Fibroblast of lung (primary cell): ENCODE results near the gene SCIN. TPM values are rescaled to one million over a fixed set of nuclear protein-coding genes. Genes with fewer than 3 reads are reported as not detected.

Source experiments
- DNase-seq, 2 donors: peaks; one replicate each; pipeline versions ENCODE4 v3.0.0 to v3.0.0-alpha.2; 2010; ENCODE audit warnings: low read depth in 2 of 2
- H2AFZ ChIP-seq: 2 replicates; pipeline ENCODE4 v1.5.1; 2012; ENCODE audit warnings: low read length, control low read depth, inconsistent platforms
- H3K27ac ChIP-seq: 2 replicates; pipeline ENCODE4 v1.5.1; 2011; ENCODE audit warnings: low read length, control low read depth; ENCODE audit not compliant: insufficient read depth
- H3K27me3 ChIP-seq: 2 replicates; pipeline ENCODE4 v1.5.1; 2011; ENCODE audit warnings: mild to moderate bottlenecking, low read length; ENCODE audit not compliant: control insufficient read depth, insufficient read depth
- H3K36me3 ChIP-seq: 2 replicates; pipeline ENCODE4 v1.5.1; 2011; ENCODE audit warnings: low read length; ENCODE audit not compliant: control insufficient read depth, insufficient read depth
- H3K4me1 ChIP-seq: 2 replicates; pipeline ENCODE4 v1.5.1; 2011; ENCODE audit warnings: low read length; ENCODE audit not compliant: control insufficient read depth, insufficient read depth; ENCODE audit errors: extremely low read depth
- H3K4me2 ChIP-seq: 2 replicates; pipeline ENCODE4 v1.5.1; 2011; ENCODE audit warnings: low read length, control low read depth; ENCODE audit not compliant: insufficient read depth; ENCODE audit errors: extremely low read depth
- H3K4me3 ChIP-seq, 4 experiments: fragments of 200-600 bp in 1 of 4; sonication (generic) in 1 of 4; replicated peaks in 1 of 4; 2 replicates each; pipeline ENCODE4 v1.5.1; 2011 to 2016; ENCODE audit warnings: low read length in 4 of 4, low read depth in 3 of 4, mild to moderate bottlenecking in 3 of 4, control low read depth in 2 of 4, inconsistent platforms in 1 of 4, mixed read lengths in 1 of 4; ENCODE audit not compliant: insufficient read depth in 1 of 4; ENCODE audit errors: control extremely low read depth in 1 of 4
- H3K79me2 ChIP-seq: 2 replicates; pipeline ENCODE4 v1.5.1; 2012; ENCODE audit warnings: mild to moderate bottlenecking, low read length, inconsistent platforms; ENCODE audit not compliant: control insufficient read depth, insufficient read depth
- H3K9ac ChIP-seq: 2 replicates; pipeline ENCODE4 v1.5.1; 2011; ENCODE audit warnings: mild to moderate bottlenecking, low read length, control low read depth; ENCODE audit not compliant: insufficient read depth
- H3K9me3 ChIP-seq: 2 replicates; pipeline ENCODE4 v1.5.1; 2012; ENCODE audit warnings: low read depth, low read length; ENCODE audit not compliant: control insufficient read depth, insufficient read depth
- H4K20me1 ChIP-seq: 2 replicates; pipeline ENCODE4 v1.5.1; 2011; ENCODE audit warnings: low read length; ENCODE audit not compliant: control insufficient read depth, insufficient read depth; ENCODE audit errors: extremely low read depth
- EZH2 ChIP-seq: IDR thresholded peaks from 2 replicates; pipeline ENCODE4 v1.5.1; 2012; ENCODE audit warnings: low read length, control low read depth, mild to moderate bottlenecking; ENCODE audit errors: missing control alignments
- polyA plus RNA-seq, 2 donors: library from polyadenylated mRNA; depleted of rRNA in 1 of 2; stranded (reverse) in 1 of 2; unstranded in 1 of 2; fragments of >200 nt; gene quantifications; 2 replicates each; pipeline ENCODE4 v1.2.1, GENCODE V29; 2011 to 2012; ENCODE audit warnings: missing spikeins in 1 of 2
- total RNA-seq: library from RNA; depleted of rRNA; stranded (reverse); fragments of >200 nt; gene quantifications from 2 replicates; pipeline ENCODE4 v1.2.1, GENCODE V29; 2014
- TF ChIP-seq, protein P1 (sequence below), 2 donors: IDR thresholded peaks in 1 of 2; conservative IDR thresholded peaks in 1 of 2; 1 replicate in 1 of 2; 2 replicates in 1 of 2; pipeline ENCODE4 v1.5.1; 2011 to 2012; ENCODE audit warnings: low read length in 2 of 2, control low read depth in 1 of 2, inconsistent platforms in 1 of 2, low read depth in 1 of 2, mild to moderate bottlenecking in 1 of 2

Gene SCIN
- total and polyA plus RNA-seq, 2 donors (not counting 1 experiment from before 2014, with no cell fraction given): 0.08 to 0.17 TPM

DNA sequence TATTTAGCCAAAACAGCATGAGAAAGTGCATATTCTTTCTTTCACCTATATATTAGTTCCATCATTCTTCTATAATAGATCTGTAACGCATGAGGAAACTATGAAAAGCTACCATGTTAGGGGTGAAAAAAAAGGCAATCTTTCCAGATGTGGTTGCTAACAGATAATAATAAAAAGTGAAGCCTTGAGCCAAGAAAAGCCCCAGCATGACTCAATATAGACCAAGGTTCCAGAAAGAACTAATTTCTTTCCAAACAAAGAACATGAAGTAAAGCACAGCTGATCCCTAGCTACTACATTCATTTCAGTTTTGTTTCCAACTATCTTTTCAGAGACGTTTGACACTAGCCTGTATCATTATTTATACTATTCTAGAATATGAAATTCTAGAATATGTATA lies 133.4 kb downstream of the SCIN start:
- Histone ChIP-seq H2AFZ (no peak overlapping the region), H3K4me1 (peaks cover 4% of the 10 kb centered on the region), H3K27ac (no peak overlapping the region), H4K20me1 (no peaks in the 10 kb centered on the region), H3K9ac (no peak overlapping the region), H3K4me2 (no peak overlapping the region), H3K4me3 (no peak overlapping the region), H3K36me3 (no peaks in the 10 kb centered on the region), H3K27me3 (no peaks in the 10 kb centered on the region), H3K9me3 (no peaks in the 10 kb centered on the region), H3K79me2 (no peaks in the 10 kb centered on the region)
- DNase-seq: peak; percentile 48 to 69
- TF ChIP-seq, protein P1, sequence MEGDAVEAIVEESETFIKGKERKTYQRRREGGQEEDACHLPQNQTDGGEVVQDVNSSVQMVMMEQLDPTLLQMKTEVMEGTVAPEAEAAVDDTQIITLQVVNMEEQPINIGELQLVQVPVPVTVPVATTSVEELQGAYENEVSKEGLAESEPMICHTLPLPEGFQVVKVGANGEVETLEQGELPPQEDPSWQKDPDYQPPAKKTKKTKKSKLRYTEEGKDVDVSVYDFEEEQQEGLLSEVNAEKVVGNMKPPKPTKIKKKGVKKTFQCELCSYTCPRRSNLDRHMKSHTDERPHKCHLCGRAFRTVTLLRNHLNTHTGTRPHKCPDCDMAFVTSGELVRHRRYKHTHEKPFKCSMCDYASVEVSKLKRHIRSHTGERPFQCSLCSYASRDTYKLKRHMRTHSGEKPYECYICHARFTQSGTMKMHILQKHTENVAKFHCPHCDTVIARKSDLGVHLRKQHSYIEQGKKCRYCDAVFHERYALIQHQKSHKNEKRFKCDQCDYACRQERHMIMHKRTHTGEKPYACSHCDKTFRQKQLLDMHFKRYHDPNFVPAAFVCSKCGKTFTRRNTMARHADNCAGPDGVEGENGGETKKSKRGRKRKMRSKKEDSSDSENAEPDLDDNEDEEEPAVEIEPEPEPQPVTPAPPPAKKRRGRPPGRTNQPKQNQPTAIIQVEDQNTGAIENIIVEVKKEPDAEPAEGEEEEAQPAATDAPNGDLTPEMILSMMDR (conservative IDR thresholded peaks at IDR 0.05 in 1 of 2, IDR thresholded peaks at IDR 0.05 in 1 of 2; ENCODE audit: low read depth in 1 of 2, low read length in 2 of 2): no peak
- TF ChIP-seq EZH2: no peak

DNA sequence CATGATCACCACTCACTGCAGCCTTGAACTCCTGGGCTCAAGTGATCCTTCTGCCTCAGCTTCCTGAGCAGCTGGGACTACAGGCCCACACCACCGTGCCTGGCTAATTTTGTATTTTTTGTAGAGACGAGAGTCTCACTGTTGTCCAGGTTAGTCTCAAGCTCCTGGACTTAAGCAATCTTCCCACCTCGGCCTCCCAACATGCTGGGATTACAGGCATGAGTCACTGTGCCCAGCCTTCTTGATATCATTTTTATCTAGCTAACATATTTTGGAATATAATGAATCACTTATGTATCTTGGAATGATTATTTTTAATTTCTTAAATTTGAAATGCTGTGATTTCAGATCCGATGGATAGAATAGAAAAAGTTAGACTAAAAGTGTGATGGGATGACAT lies 135.4 kb downstream of the SCIN start:
- H3K4me2 ChIP-seq: no peak overlapping the region
- TF ChIP-seq, protein P1 (conservative IDR thresholded peaks at IDR 0.05 in 1 of 2, IDR thresholded peaks at IDR 0.05 in 1 of 2; ENCODE audit: low read depth in 1 of 2, low read length in 2 of 2): no peak
- no peak for TF ChIP-seq EZH2

DNA sequence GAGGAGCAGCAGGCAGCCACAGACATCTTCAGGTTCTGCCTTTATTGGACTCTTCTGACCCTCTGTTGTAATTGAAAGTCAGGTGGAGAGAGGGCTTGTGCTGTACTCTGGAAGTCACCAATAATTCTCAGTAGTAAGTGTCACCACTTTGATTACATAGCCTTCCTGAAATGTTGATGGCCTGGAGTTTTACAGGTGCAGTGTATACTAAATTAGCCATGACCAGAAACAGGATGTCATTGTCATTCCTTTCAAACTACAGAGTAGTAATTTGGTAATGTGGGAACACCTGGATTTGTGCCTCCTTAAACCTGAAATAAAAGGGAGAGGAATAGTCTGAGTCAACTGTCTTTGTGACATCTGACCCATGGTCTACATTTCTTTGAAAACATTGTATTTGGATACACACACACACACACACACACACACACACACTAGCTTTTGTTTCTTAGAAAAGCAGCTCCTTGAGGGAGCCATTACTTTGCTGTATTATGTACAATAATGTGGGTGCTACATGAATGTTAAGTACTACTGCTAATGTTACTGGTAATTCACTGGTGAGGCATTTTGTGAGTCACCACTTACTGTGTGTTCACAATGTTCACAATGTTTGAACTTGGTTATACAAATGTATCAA lies 136.5 kb downstream of the SCIN start:
- Histone ChIP-seq H3K27me3 (no peaks in the 10 kb centered on the region), H2AFZ (no peak overlapping the region), H3K79me2 (no peaks in the 10 kb centered on the region), H3K27ac (no peak overlapping the region), H3K4me3 (no peak overlapping the region), H3K4me1 (peaks cover 4% of the 10 kb centered on the region), H3K36me3 (no peaks in the 10 kb centered on the region), H3K4me2 (no peak overlapping the region), H4K20me1 (no peaks in the 10 kb centered on the region), H3K9me3 (no peaks in the 10 kb centered on the region), H3K9ac (no peak overlapping the region)
- TF ChIP-seq, protein P1 (conservative IDR thresholded peaks at IDR 0.05 in 1 of 2, IDR thresholded peaks at IDR 0.05 in 1 of 2; ENCODE audit: low read depth in 1 of 2, low read length in 2 of 2): no peak
- no peak for TF ChIP-seq EZH2
- peak; percentile 71 to 83 for DNase-seq

More for the DNA sequence above, 135.4 kb downstream of the SCIN start:
- no peak overlapping the region for H3K9ac ChIP-seq
- H3K4me1 ChIP-seq: peaks cover 4% of the 10 kb centered on the region
- H3K79me2 ChIP-seq: no peaks in the 10 kb centered on the region
- no peaks in the 10 kb centered on the region for H3K27me3 ChIP-seq
- no peak overlapping the region for H3K4me3 ChIP-seq
- peak in 1 of 2 donors; percentile 31 for DNase-seq
- H3K9me3 ChIP-seq: no peaks in the 10 kb centered on the region
- H3K36me3 ChIP-seq: no peaks in the 10 kb centered on the region
- H4K20me1 ChIP-seq: no peaks in the 10 kb centered on the region
- no peak overlapping the region for H3K27ac ChIP-seq
- no peak overlapping the region for H2AFZ ChIP-seq
